ENCODE results near the gene DNAJB9.

The DNAJB9 gene

GRCh38 chr7:108568801-108569380 is 783 bp upstream of the DNAJB9 start:
- DNase-seq (ENCODE audit: low read depth in 2 of 2), result no peak

GRCh38 chr7:108570146-108570755 is 577 bp downstream of the DNAJB9 start:
- peak in 1 of 2 donors; percentile 26 for DNase-seq (ENCODE audit: low read depth in 2 of 2)

- DNase-seq (ENCODE audit: low read depth in 2 of 2), result no peak
These were observed 2.8 kb downstream of the DNAJB9 start for GRCh38 chr7:108572480-108572879.

DNA sequence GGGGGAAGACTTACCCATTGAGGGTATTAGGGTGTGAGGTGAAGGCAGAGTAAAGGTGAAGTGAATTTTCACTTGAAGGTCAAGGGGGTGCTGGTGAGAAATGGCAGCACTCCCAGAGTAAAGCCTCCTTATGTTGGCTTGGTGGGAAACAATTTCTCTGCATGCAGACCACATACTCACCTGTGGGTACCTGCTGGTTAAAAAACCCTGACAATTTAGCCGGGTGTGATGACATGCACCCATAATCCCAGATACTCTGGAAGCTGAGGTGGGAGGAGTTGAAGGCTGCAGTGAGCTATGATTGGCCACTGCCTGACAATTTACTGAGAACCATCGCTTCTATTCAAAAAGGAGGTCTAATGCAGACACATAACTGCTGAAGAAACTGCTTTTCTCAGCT is 5.5 kb downstream of the DNAJB9 start:
- DNase-seq (ENCODE audit: low read depth in 2 of 2), result no peak

DNA sequence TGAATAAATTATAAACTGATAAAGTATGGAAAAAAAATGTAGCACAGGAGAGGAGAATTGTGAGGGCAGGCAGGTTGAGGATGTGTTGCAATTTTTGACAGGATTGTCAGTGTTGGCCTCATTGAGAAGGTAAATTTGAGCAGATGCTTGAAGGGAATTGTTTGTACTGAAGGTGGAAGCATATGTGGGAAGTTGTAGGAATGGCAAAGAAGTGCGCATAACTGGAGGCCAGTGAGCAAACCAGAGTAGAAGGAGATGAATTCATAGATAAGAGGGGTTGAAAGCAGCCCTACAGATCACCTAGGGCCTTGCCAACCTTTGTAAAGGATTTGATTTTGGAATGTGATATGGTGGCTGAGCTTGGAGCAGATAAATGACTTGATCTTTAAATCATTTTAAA is 6.4 kb downstream of the DNAJB9 start:
- no peak for DNase-seq (ENCODE audit: low read depth in 2 of 2)

DNA sequence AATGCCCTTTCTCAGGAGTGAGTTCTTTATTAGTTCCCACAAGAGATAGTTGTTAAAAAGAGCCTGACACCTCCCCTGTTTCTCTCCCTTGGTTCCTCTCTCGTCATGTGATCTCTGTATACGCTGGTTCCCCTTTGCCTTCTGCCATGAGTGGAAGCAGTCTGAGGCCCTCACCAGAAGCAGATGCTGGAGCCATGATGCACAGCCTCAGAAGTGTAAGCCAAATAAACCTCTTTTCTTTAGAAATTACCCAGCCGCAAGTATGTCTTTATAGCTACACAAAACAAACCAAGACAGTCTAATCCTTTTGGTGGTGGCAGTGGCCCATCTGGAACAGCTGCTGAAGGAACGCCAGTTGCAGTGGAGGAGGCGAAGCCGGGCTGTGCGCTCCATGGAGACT is 9.3 kb downstream of the DNAJB9 start:
- no peak for DNase-seq (ENCODE audit: low read depth in 2 of 2)

DNA sequence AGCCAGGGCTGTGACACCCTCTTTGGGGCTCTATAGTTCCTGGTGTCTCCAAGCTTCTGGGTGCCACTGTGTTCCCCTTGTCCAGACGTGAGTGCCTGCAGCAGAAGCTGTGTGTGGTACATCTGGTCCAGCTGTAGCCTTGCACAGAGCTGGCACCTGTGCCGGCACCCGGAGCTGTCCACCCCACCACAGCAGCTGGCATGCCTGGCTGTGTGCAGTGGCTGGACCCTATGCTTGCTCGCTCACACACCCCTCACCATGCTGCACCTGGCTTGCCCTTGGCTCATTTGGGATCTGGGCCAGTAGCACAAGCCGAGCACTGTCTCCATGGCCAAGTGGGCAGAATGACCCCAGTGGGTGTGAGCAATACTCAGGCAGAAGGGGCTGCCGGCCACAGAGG is 10.6 kb downstream of the DNAJB9 start:
- DNase-seq (ENCODE audit: low read depth in 2 of 2), result no peak

DNA sequence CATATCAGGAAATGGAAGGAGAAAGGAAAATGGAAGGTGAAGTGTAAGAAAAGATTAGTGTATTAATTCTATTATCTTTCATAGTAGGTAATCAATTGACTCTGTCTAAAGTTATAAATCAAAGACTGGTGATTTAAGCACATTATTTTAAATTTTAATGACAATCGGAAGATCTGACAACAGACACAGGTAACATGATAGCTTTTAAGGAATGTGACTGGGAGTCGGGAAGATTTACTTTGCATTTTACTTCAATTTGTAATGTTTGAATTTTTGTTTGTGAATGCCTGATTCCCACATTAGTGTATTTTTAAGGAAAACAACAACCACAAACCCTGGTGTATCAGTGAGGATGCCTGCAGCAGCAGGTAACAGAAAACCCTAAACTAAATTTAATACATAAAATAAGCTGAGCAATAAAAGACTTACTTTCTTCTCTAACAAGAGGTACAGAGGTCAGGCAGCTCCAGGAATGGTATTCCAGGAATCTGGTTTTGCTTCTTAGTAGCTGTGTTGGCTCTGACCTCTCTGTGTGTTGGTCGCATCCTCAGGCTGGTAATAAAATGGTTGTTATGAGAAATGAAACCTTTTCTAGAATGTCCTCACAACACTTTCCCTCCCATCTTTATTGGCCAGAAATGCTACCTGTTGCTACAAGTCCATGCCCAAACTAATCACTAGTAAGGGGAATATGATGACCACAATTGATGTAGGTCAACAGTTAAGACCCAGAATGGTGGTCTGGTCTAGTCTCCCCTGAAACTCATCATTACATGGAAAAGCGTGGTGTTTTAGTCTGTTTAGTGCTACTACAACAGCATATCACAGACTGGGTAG is 12.2 kb downstream of the DNAJB9 start:
- DNase-seq (ENCODE audit: low read depth in 2 of 2), result no peak

DNA sequence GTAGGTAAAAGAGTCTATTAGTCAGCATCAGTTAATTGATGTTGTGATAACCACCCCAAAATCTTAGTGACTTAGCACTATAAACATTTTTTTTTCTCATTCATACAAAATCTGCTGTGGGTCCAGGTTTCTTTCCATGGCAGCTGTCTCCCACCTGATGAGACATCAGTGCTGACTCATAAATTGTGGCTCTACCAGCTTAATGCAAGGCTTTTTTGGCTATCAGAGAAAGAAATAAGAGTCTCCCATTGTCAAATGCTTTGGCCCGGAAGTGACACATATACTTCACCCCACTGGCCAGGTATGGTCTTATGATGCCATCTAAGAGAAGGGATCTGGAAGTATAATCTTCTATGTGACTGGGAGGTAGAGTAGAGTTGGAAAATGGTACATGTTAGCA is 14.5 kb downstream of the DNAJB9 start:
- no peak for DNase-seq (ENCODE audit: low read depth in 2 of 2)

DNA sequence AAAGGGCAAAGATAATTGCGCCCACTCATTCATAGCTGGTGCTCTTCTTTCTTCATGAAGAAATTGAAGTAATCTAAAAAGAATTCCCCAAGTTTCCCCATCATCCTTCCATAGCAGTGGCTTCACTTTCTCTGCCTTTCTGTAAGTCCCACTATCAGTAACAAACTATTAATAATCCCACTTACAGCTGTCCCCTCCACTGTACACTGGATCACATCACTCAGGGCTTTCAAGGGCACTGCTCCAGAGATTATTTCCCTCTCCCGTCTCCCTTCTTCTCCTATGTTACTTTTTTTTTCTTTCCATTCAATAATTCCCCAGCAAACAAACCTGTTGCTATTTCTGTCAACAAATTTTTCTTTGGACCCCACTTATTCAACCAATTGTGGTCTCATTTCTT is 16.2 kb downstream of the DNAJB9 start:
- no peak for DNase-seq (ENCODE audit: low read depth in 2 of 2)

DNA sequence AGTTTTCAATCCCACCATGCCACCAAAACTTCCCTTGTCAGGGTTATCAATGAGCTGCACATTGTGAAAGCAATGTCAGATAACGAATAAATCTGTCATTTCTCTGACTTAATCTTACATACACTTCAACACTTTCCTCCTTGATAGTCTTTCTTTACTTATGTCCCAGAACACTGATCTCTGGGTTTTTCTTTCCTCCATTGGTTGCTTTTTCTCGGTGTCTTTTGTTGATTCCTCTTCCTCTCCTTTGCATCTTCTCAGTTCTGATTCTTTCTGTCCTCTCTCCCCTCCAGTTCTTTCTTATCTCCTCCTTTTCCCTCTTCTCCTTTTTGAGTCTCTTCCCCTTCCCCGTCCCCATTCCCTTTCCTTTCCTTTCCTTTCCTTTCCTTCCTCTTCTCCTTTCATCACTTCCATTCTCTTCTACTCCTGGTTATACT is 16.6 kb downstream of the DNAJB9 start:
- no peak for DNase-seq (ENCODE audit: low read depth in 2 of 2)

GRCh38 chr7:108589199-108589598 is 19.5 kb downstream of the DNAJB9 start:
- no peak for DNase-seq (ENCODE audit: low read depth in 2 of 2)

DNA sequence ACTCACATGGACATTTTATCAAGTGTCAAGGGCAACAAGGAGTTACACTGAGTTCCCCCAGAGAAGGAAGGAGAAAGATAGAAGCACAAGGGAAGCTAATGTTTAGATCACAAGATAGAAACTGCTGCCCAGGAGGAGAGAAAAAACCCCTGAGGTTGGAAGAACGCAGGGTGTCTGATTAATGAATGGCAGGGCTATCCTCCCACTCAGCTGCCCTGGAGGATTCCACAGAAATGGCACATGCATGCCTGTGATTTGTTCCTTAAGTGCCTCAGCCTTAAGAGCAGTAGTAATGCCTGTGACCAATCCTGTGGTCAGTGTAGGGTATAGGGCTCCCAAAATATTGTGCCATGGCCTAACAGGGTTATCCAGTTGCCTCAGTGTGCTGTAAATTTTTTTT is 20.2 kb downstream of the DNAJB9 start:
- no peak for DNase-seq (ENCODE audit: low read depth in 2 of 2)

- no peak for DNase-seq (ENCODE audit: low read depth in 2 of 2)
These were observed 20.9 kb downstream of the DNAJB9 start for GRCh38 chr7:108590606-108591005.

GRCh38 chr7:108592646-108593201 is 23.1 kb downstream of the DNAJB9 start:
- no peak for DNase-seq (ENCODE audit: low read depth in 2 of 2)

GRCh38 chr7:108596560-108596959 is 26.9 kb downstream of the DNAJB9 start:
- DNase-seq (ENCODE audit: low read depth in 2 of 2), result no peak

DNA sequence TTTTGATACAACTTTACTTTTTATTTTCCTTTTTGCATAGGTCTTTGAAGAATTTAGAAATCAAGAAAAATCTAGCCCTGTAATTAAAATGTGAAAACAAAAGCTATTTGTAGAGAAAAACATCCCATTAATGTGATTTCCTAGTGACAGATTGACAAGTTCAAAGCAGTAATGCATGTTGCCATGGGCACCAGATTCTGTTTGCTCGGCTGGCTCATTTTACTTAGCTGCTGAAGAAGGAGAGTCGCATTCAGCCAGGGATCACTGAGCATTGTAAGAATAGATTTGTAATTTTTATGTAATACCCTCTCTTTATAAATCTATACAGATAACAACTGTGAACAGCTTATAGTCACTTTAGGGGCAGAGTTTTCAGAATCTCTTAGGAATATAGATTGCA is 28.5 kb downstream of the DNAJB9 start:
- no peak for DNase-seq (ENCODE audit: low read depth in 2 of 2)

GRCh38 chr7:108598914-108599580 is 29.4 kb downstream of the DNAJB9 start:
- no peak for DNase-seq (ENCODE audit: low read depth in 2 of 2)

GRCh38 chr7:108600399-108600798 is 30.7 kb downstream of the DNAJB9 start:
- no peak for DNase-seq (ENCODE audit: low read depth in 2 of 2)

DNA sequence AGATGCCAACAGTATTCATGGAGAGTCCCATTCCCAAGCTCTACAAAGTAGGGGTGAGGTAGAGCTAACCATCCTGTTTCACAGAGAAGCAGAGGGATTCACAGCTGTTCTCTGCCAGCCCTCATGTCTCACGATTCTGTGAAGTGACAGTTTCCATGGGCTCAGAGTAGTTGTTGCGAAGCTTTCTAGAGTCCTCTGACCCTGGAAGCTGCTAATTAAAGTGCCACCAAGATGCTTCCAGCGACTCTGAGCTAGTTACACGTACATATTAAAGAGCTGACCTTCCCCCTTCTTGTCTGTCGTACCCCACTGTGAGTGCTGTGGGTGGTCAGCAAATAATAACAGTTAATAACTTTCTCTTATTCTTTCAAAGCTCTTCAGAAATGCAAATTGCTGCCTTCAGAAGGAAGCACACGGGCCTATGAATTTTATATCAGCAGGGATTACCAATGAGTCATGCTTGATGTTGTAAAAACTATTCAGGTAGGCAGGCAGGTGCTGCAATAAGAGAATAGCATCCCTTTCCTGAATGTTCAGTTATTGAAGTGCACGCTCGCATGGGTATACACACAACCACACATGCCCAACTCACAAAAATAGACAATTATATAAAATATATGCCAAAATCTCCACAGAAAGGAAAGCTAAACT is 34.1 kb downstream of the DNAJB9 start:
- DNase-seq (ENCODE audit: low read depth in 2 of 2), result no peak

DNA sequence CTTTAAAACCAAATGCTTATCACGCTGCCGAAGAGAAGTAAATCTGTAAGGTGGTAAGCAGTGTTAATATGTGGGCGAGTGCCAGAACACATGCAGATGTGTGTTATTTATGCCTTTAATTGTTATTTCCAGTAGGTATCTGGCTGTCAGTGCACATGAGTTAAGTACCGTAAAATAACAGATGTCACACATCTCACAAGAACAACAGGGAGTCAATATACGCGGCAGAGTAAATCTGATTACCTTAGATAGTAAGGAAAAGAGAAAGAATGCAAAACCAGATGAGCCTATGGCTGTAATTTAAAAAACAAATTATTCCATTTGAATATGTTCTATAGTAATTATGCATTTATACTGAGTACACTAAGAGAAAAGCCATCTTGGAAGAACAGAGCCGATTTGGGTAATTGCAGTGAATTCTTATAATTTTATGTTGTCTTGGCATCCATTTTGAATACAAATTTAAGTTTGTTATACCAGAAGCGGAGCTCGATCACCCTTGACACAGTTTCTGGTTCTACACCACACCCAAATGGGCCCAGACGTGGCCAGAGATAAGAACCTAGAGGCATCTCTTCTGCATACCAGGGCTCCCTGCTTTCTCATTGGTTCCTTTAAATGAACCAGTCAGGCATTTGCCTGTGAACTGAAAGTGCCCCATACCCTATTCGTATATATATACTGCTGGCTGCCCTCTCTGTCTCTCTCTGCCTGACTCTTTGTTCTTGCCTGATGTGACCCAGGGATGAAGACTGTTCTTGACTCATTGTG is 34.8 kb downstream of the DNAJB9 start:
- no peak for DNase-seq (ENCODE audit: low read depth in 2 of 2)
